ENCODE data around the gene EGR1. TPM values are rescaled to one million over a fixed set of nuclear protein-coding genes. Genes with fewer than 3 reads are reported as not detected.
A peak's percentile ranks its signal among the peaks of the same experiment; 100 is the strongest.

Gene EGR1
- total and polyA plus RNA-seq, 10 donors: 2.7 to 138 (median 9.2) TPM

DNA sequence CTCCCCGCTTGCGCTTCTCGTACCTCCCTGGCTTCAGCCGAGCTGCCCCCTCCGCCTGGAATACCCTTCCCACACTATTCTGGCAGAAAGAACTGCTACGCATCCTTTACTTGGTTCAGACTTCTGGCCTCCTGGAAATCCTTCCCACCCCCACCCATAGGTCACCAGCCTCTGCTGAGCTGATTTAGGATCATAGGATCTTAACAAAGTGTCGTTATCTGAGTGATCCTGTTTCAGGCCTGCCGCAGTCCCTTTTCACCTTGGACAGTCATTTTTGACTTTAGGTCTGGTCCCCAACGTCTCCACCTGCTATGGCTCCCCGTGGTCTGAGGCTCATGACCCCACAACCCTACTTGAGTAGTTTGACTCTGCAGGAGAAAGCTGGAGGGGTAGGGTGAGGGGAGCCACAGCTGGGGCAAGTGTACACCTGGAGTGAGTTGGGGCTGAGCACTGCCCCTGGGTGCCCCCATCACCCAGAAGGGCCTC is 27.3 kb downstream of the EGR1 start:
- DNase-seq: no peak
- Histone ChIP-seq H3K4me3 (peak overlapping the region; percentile 49 to 78 (median 54)), H3K4me1 (peaks cover 9 to 42% (median 27%) of the 10 kb centered on the region in 6 donors), H3K27me3 (replicated peaks in 1 of 7) (peaks cover 0 to 90% (median 46%) of the 10 kb centered on the region in 7 donors), H3K27ac (peak overlapping the region in 4 of 8 donors; percentile 28 to 78 (median 49)), H3K9me3 (no peaks in the 10 kb centered on the region), H3K36me3 (no peaks in the 10 kb centered on the region)
- WGBS, 5 donors: 34 to 53% (median 46%) methylated on average over 10 of the region's 10 CpGs
- no peak for TF ChIP-seq POLR2AphosphoS5 (IDR thresholded peaks at IDR 0.05)
- TF ChIP-seq POLR2A (IDR thresholded peaks at IDR 0.05): no peak
- TF ChIP-seq, protein P1, sequence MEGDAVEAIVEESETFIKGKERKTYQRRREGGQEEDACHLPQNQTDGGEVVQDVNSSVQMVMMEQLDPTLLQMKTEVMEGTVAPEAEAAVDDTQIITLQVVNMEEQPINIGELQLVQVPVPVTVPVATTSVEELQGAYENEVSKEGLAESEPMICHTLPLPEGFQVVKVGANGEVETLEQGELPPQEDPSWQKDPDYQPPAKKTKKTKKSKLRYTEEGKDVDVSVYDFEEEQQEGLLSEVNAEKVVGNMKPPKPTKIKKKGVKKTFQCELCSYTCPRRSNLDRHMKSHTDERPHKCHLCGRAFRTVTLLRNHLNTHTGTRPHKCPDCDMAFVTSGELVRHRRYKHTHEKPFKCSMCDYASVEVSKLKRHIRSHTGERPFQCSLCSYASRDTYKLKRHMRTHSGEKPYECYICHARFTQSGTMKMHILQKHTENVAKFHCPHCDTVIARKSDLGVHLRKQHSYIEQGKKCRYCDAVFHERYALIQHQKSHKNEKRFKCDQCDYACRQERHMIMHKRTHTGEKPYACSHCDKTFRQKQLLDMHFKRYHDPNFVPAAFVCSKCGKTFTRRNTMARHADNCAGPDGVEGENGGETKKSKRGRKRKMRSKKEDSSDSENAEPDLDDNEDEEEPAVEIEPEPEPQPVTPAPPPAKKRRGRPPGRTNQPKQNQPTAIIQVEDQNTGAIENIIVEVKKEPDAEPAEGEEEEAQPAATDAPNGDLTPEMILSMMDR (IDR thresholded peaks at IDR 0.05 in 8 of 11, conservative IDR thresholded peaks at IDR 0.05 in 3 of 11): no peak
- intact Hi-C loops (cut with DNase I; ENCODE audit: low total_unique reads): no loop called here

DNA sequence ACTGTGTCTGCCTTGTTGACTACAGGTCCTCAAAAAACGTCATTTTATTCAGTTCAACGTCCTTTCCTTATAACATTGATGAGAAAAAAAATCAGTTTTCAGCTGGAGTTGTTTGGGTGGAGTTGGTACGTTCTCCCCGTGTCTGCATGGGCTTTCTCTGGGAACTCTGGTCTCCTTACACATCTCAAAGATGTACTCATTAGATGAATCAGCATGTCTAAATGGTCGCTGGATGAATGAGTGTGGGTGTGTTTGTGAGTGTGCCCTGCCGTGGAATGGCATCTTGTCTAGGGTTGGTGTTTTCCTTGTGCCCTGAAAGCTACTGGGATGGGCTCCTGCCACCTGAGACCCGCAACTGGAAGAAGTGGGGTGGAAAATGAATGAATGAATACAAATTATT is 30.1 kb downstream of the EGR1 start:
- TF ChIP-seq POLR2A (IDR thresholded peaks at IDR 0.05): no peak
- TF ChIP-seq POLR2AphosphoS5 (IDR thresholded peaks at IDR 0.05): no peak
- TF ChIP-seq, protein P1 (IDR thresholded peaks at IDR 0.05 in 8 of 11, conservative IDR thresholded peaks at IDR 0.05 in 3 of 11): no peak
- WGBS, 5 donors: 67 to 90% (median 83%) methylated on average over 7 of the region's 7 CpGs
- Histone ChIP-seq H3K4me1 (peaks cover 9 to 27% (median 21%) of the 10 kb centered on the region in 6 donors), H3K36me3 (no peaks in the 10 kb centered on the region), H3K27ac (no peak overlapping the region), H3K4me3 (no peak overlapping the region), H3K9me3 (no peaks in the 10 kb centered on the region), H3K27me3 (replicated peaks in 1 of 7) (peaks cover 0 to 65% (median 37%) of the 10 kb centered on the region in 7 donors)
- no peak for DNase-seq
- intact Hi-C loops (cut with DNase I; ENCODE audit: low total_unique reads): no loop called here

DNA sequence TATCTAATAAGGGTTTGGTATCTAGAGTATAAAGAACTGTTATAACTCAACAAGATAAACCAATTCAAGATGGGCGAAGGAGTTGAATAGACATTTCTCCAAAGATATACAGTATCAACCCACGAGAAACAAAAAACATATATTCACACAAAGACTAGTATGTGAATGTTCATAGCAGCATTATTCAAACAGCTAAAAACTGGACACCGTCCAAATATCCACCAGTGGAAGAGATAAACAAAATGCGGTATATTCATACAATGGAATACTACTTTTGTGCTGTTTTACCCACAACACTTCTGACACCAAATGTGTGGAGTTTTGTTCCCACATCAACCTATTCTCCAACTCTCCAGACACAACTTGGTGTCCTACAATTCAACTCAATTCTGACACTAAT is 33.1 kb downstream of the EGR1 start:
- DNase-seq: no peak
- H3K4me3 ChIP-seq: no peak overlapping the region
- H3K9me3 ChIP-seq: no peaks in the 10 kb centered on the region
- TF ChIP-seq POLR2A (IDR thresholded peaks at IDR 0.05) (no peak), POLR2AphosphoS5 (IDR thresholded peaks at IDR 0.05) (no peak)
- TF ChIP-seq, protein P1 (IDR thresholded peaks at IDR 0.05 in 8 of 11, conservative IDR thresholded peaks at IDR 0.05 in 3 of 11): no peak
- no peaks in the 10 kb centered on the region for H3K4me1 ChIP-seq
- H3K27me3 ChIP-seq (replicated peaks in 1 of 7): peaks cover 0 to 36% (median 15%) of the 10 kb centered on the region in 7 donors
- 61 to 95% (median 85%) methylated on average over 4 of the region's 4 CpGs for WGBS, 5 donors
- H3K36me3 ChIP-seq: no peaks in the 10 kb centered on the region
- no peak overlapping the region for H3K27ac ChIP-seq
- intact Hi-C loops (cut with DNase I; ENCODE audit: low total_unique reads): no loop called here

DNA sequence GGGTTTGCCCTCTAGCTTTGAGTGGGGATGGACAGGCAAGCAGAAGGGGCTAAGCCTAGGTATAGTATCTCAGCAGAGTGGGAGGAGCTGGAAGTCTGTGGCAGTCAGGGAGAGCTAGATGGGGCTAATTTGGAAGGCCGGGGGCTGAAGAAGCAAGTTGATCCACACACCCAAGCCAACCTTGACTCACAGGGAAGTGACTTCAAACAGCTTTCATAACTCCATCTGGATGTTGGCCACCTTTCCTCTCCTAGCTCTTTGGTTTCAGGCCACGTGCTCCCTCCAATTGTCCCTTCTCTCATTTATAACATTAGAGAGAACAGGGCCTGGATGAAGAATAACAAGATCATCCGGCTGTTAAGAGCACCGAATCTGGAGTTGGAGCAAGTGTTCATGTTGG is 36.8 kb downstream of the EGR1 start:
- H3K36me3 ChIP-seq: peaks cover 0 to 21% (median 7%) of the 10 kb centered on the region in 6 donors
- H3K9me3 ChIP-seq: no peaks in the 10 kb centered on the region
- intact Hi-C loops (cut with DNase I; ENCODE audit: low total_unique reads): loop anchor here (2.0 kb wide), 1 partner anchor 51 kb away; no protein-coding TSS in a partner anchor
- no peak for DNase-seq
- no peaks in the 10 kb centered on the region for H3K4me1 ChIP-seq
- peaks cover 0 to under 1% (median 0%) of the 10 kb centered on the region in 7 donors for H3K27me3 ChIP-seq (replicated peaks in 1 of 7)
- TF ChIP-seq, protein P1 (IDR thresholded peaks at IDR 0.05 in 8 of 11, conservative IDR thresholded peaks at IDR 0.05 in 3 of 11): no peak
- TF ChIP-seq POLR2A (IDR thresholded peaks at IDR 0.05): no peak
- TF ChIP-seq POLR2AphosphoS5 (IDR thresholded peaks at IDR 0.05): no peak
- no peak overlapping the region for H3K27ac ChIP-seq
- H3K4me3 ChIP-seq: no peak overlapping the region
- WGBS, 5 donors: 80 to 93% (median 88%) methylated on average over 4 of the region's 4 CpGs

Data from spleen (tissue), 11 donors.